Cardiac muscle cell (in vitro differentiated cells and primary cell): ENCODE data around the gene PNCK. TPM values are rescaled to one million over a fixed set of nuclear protein-coding genes. Genes with fewer than 3 reads are reported as not detected.
"Not testable (repeated sequence)": the region's sequence is repeated elsewhere in the genome, so short reads cannot be mapped to it uniquely, and the experiment has no call there.

Source experiments
- DNase-seq, 2 donors: peaks; one replicate each; pipeline versions ENCODE4 v3.0.0 to v3.0.0-alpha.2; 2010 to 2017; ENCODE audit warnings: low read depth in 1 of 2, low spot score in 1 of 2
- H3K27ac ChIP-seq: fragments of 200-600 bp; sonication (generic); 2 replicates; pipeline ENCODE4 v1.5.1; 2016
- H3K27me3 ChIP-seq: fragments of 200-600 bp; sonication (generic); 2 replicates; pipeline ENCODE4 v1.6.0; 2016; ENCODE audit warnings: control low read depth
- H3K36me3 ChIP-seq: fragments of 200-600 bp; sonication (generic); 2 replicates; pipeline ENCODE4 v1.5.1; 2016; ENCODE audit warnings: control low read depth
- H3K4me1 ChIP-seq: fragments of 200-600 bp; sonication (generic); 2 replicates; pipeline ENCODE4 v1.8.1; 2017; ENCODE audit warnings: low read depth, mild to moderate bottlenecking, mixed run types
- H3K4me3 ChIP-seq: fragments of 200-600 bp; sonication (generic); 2 replicates; pipeline ENCODE4 v1.5.1; 2016; ENCODE audit warnings: mild to moderate bottlenecking
- H3K9me3 ChIP-seq: fragments of 200-600 bp; sonication (generic); 2 replicates; pipeline ENCODE4 v1.5.1; 2017; ENCODE audit warnings: low read depth, mild to moderate bottlenecking, control low read depth
- CTCF ChIP-seq: IDR thresholded peaks from 2 replicates; pipeline ENCODE4 v1.5.1; 2012; ENCODE audit warnings: low read depth, mild to moderate bottlenecking, low read length
- polyA plus RNA-seq: library from polyadenylated mRNA; unstranded; fragments of >200 nt; fragmentation: Nextera tagmentation; extraction: Ambion mirVana; gene quantifications from 2 replicates; pipeline ENCODE4 v1.2.1, GENCODE V29; 2016
- total RNA-seq: library from RNA; depleted of rRNA; stranded (reverse); fragments of >200 nt; gene quantifications from 2 replicates; pipeline ENCODE4 v1.2.3, GENCODE V29; 2016

PNCK gene
- total and polyA plus RNA-seq, 2 experiments from 2014 or later = 14.5 to 23.5 TPM

- no peak for TF ChIP-seq CTCF
- DNase-seq = no peak
- no peaks in the 10 kb centered on the region for H3K36me3 ChIP-seq
These were observed 21.2 kb upstream of the PNCK start for GRCh38 chrX:153694687-153695270.

GRCh38 chrX:153694256-153694655 is 20.6 kb upstream of the PNCK start:
- not testable (repeated sequence) for H3K27me3 ChIP-seq, H3K27ac ChIP-seq, H3K9me3 ChIP-seq, DNase-seq, H3K4me1 ChIP-seq, H3K36me3 ChIP-seq, H3K4me3 ChIP-seq

More at GRCh38 chrX:153694687-153695270, 21.2 kb upstream of the PNCK start:
- Histone ChIP-seq H3K4me1 (no peaks in the 10 kb centered on the region), H3K9me3 (no peaks in the 10 kb centered on the region), H3K27ac (no peak overlapping the region), H3K4me3 (no peak overlapping the region), H3K27me3 (no peaks in the 10 kb centered on the region)

- Histone ChIP-seq H3K4me3 (no peak overlapping the region), H3K27me3 (no peaks in the 10 kb centered on the region), H3K27ac (no peak overlapping the region), H3K36me3 (no peaks in the 10 kb centered on the region), H3K9me3 (no peaks in the 10 kb centered on the region), H3K4me1 (no peaks in the 10 kb centered on the region)
- DNase-seq = no peak
- TF ChIP-seq CTCF = no peak
These were observed 19.8 kb upstream of the PNCK start for GRCh38 chrX:153693216-153694086.

GRCh38 chrX:153692611-153693156 is 19.1 kb upstream of the PNCK start:
- Histone ChIP-seq H3K36me3 (no peaks in the 10 kb centered on the region), H3K4me3 (no peak overlapping the region), H3K4me1 (no peaks in the 10 kb centered on the region), H3K9me3 (no peaks in the 10 kb centered on the region), H3K27ac (no peak overlapping the region), H3K27me3 (no peaks in the 10 kb centered on the region)
- no peak for DNase-seq
- no peak for TF ChIP-seq CTCF

GRCh38 chrX:153692003-153692402 is 18.4 kb upstream of the PNCK start:
- Histone ChIP-seq H3K27ac (no peak overlapping the region), H3K36me3 (no peaks in the 10 kb centered on the region), H3K9me3 (no peaks in the 10 kb centered on the region), H3K4me3 (no peak overlapping the region), H3K27me3 (no peaks in the 10 kb centered on the region), H3K4me1 (no peaks in the 10 kb centered on the region)
- DNase-seq = no peak
- no peak for TF ChIP-seq CTCF

GRCh38 chrX:153691032-153691827 is 17.6 kb upstream of the PNCK start:
- not testable (repeated sequence) for H3K9me3 ChIP-seq, H3K27ac ChIP-seq, H3K4me1 ChIP-seq, H3K36me3 ChIP-seq, H3K27me3 ChIP-seq, DNase-seq, H3K4me3 ChIP-seq
